Right ventricle myocardium superior (tissue), 1 donor: ENCODE measurements around the gene ZMAT5. TPM values are rescaled to one million over a fixed set of nuclear protein-coding genes. Genes with fewer than 3 reads are reported as not detected.
A peak's percentile ranks its signal among the peaks of the same experiment; 100 is the strongest.

ENCODE experiments used
- ATAC-seq: fragments of 200-7000 bp; cut with Tn5 transposase; one replicate; pipeline ENCODE4 v1.9.1; 2020; ENCODE audit warnings: mild to moderate bottlenecking; ENCODE audit not compliant: poor library complexity
- DNase-seq: peaks from one replicate; pipeline ENCODE4 v3.0.0-alpha.2; 2020
- intact Hi-C: fragments of 100-400 bp; cut with DNase I; formaldehyde crosslinking; loops from one replicate; pipeline ENCODE4 v1.11.2; 2022
- total RNA-seq: library from RNA; stranded (reverse); fragmentation: NEBNext Ultra II Directional; extraction: Animal tissue kit (Norgen Biotek cat#: 25700); gene quantifications from one replicate; pipeline ENCODE4 v1.2.1, GENCODE V29; 2021
- donor health status: DM: no; HTN: yes; CAD: no; lungs with severe emphysema.

Gene ZMAT5
- total RNA-seq, 1 donor from 2014 or later = 20.3 TPM

- DNase-seq = no peak
- intact Hi-C loops = no loop called here
- ATAC-seq = no peak
Observed at GRCh38 chr22:29719899-29720645, 46.7 kb downstream of the ZMAT5 start, which contains the start of gene CABP7. Gene CABP7 (plus strand): TSS chr22:29720003. CDS start chr22:29720425, 422 bp downstream.

- ATAC-seq (no peak), DNase-seq (no peak)
- intact Hi-C loops = no loop called here
Observed at GRCh38 chr22:29718949-29719898, 47.6 kb downstream of the ZMAT5 start.

DNA sequence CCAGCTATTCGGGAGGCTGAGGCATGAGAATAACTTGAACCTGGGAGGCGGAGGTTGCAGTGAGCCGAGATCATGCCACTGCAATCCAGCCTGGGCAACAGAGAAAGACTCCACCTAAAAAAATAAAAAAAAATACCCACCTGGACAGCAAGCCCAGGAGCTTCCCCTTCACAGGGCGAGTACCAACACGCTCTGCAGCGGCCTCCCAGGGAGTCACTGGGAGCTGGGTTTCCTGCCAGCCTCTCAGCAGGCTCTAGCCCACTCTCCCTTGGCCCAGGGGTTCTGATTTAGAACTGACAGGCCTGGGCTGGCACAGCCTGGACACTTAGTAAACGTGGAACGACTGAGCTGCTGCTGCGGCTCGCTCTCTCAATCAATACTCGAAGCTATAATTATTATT lies 49.0 kb downstream of the ZMAT5 start:
- intact Hi-C loops = no loop called here
- no peak for DNase-seq
- no peak for ATAC-seq

- peak; percentile 79 for ATAC-seq
- intact Hi-C loops = no loop called here
Observed at GRCh38 chr22:29716814-29717545, 49.8 kb downstream of the ZMAT5 start.

DNA sequence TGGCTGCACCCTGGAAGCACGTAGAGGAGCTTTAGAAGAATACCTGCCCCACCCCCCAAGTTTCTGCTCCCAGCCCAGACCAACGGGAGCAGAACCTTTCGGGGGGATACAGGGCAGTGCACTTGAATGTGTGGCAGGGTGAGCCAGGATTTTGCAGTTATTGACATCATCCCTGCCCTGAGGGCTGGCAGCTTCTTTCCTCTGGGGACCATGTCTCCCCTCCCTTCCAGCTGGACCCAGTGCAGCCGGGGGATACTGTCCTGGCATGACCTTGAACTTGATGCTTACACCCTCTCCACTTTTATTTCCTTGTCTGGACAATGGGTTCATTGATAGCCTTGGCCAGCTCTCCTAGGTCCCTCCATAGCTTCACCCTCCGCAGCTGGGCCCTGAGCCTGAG lies 51.1 kb downstream of the ZMAT5 start:
- intact Hi-C loops = no loop called here
- no peak for ATAC-seq

More at GRCh38 chr22:29716814-29717545, 49.8 kb downstream of the ZMAT5 start:
- peak; percentile 65 for DNase-seq

GRCh38 chr22:29715240-29715639 lies 51.6 kb downstream of the ZMAT5 start:
- intact Hi-C loops = no loop called here

More for the DNA sequence above, 51.1 kb downstream of the ZMAT5 start:
- no peak for DNase-seq

GRCh38 chr22:29713156-29713727 lies 53.6 kb downstream of the ZMAT5 start:
- DNase-seq (no peak), ATAC-seq (no peak)
- intact Hi-C loops = no loop called here

More at GRCh38 chr22:29715240-29715639, 51.6 kb downstream of the ZMAT5 start:
- DNase-seq (no peak), ATAC-seq (no peak)

DNA sequence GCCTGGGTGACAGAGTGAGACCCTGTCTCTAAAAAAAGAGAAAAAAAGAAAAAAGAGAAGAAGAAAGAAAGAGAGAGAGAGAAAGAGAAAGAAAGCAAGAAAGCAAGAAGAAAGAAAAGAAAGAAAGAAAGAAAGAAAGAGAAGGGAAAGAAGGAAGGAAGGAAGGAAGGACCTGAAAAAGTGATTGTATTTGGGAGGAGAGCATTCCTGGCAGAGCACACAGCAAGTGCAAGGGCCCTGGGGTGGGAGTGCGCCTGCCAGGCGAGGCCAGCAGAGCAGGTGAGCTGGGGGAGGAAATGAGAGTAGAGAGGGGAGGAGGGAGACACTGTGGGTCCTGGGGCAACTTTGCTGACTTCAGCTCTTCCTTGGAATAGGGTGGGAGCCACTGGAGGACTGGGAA lies 54.7 kb downstream of the ZMAT5 start:
- ATAC-seq = no peak
- intact Hi-C loops = no loop called here
- no peak for DNase-seq

GRCh38 chr22:29710922-29711593 lies 55.7 kb downstream of the ZMAT5 start:
- DNase-seq (peak; percentile 70), ATAC-seq (peak; percentile 85)
- intact Hi-C loops = no loop called here

- intact Hi-C loops = no loop called here
- DNase-seq (no peak), ATAC-seq (no peak)
Observed at GRCh38 chr22:29710193-29710592, 56.6 kb downstream of the ZMAT5 start.

GRCh38 chr22:29707471-29707870 lies 59.3 kb downstream of the ZMAT5 start:
- intact Hi-C loops = no loop called here
- ATAC-seq (no peak), DNase-seq (no peak)

- ATAC-seq (no peak), DNase-seq (no peak)
- intact Hi-C loops = no loop called here
Observed at GRCh38 chr22:29707010-29707409, 59.8 kb downstream of the ZMAT5 start.

DNA sequence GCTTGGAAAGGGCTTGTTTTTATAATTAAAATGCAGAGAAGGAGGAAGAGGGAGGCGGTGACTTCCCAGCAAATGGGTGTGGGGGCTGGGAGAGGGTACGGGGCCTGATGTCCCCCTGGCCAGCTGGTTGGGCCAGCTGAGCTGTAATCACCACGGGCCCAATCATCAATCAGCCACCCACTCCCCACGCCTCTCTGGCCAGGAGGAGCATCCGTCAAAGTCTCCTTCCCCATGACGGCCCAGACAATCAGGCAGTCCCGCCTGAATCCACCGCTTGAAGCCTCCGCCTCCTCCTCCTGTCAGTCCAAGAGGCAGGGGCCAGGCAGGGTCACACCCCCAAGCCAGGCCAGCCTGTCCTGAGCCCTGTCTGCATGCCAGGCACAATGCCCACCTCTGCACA lies 60.3 kb downstream of the ZMAT5 start:
- DNase-seq = no peak
- intact Hi-C loops = no loop called here
- no peak for ATAC-seq

DNA sequence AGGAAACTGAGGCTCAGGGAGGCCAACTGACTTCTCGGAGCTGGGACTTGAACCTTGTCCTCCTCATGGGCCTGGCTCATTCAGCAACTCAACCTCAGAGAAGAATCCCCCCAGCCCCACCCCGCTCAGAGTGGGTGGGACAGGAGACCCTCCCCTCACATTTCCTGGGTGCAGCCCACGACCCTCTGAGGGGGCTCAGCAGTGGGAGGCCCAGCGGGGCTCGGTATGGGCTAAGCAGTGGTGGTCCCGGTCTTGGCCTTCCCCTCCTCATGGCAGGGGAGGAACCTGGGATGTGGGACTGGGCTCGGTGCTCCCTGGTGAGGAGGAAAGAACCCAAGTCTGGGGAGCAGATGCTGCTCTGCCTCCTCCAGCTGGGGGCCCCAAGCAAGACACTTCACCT lies 61.2 kb downstream of the ZMAT5 start:
- intact Hi-C loops = no loop called here
- DNase-seq = no peak
- no peak for ATAC-seq

DNA sequence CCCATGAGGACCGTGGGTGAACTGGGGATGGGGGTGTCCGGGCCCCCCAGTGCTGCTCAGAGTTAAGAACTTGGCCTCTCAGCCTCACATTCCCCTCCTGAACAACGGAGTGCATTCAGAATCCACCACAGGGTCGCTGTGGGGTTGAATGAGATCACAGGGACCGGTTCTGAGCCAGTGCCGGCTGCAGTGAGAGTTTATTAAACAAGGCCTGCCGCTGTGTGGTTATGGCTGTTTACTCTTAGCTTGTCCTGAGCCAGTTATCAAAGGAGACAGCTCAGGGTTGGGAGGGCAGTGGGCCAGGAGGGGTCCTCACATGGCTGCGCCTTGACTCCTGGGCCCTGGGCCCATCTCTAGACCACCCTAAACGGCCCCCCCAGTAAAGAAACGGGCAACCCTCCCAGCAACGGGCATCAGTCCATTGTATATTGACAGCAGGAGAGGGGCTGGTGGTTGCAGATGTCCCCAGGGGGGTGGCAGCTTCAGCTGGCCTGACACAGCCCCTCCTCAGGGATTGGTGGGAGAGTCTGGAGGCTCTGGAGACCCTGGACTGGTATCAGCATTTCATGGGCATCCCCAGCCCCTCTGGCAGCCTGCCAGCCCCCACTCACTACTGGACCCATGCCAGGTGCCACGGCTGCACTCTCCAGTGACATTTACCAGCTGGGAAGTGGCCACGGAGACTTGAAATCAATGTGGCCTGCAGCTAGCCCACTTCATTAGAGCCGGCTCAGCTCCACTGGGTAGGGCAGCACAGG lies 62.1 kb downstream of the ZMAT5 start:
- ATAC-seq (no peak), DNase-seq (no peak)
- intact Hi-C loops = no loop called here

- ATAC-seq (no peak), DNase-seq (no peak)
- intact Hi-C loops = no loop called here
Observed at GRCh38 chr22:29703569-29704195, 63.1 kb downstream of the ZMAT5 start.

DNA sequence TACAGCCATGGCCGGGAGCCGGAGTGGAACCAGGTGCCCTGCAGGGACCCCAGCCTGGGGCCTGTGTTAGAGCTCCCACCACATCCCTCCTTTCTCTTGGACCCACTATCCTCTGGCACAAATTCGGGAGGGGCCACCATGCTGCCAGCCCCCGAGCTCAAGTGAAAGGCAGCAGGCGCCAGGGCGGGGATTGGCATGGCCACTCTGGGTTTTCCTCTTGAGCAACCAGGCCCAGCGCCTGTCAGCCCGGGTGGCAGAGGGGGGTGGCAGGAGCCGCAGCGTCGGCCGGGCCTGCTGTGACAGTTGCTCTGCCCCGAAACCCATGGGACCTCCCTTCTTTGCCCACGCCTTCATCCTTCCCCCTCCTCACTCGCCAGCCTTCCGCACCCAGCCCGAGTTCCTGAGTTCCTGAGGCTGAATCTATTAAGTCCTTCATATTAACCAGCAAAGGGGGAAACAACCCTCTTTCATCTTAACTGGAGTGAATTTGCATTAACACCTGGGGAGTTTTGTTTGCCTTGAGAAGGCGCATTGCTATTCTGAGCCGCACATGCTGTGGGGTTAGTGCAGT lies 63.8 kb downstream of the ZMAT5 start:
- ATAC-seq (peak; percentile 51), DNase-seq (peak; percentile 56)
- intact Hi-C loops = no loop called here
